PC-9 (cell line): ENCODE data around the gene CD55.

Source experiments
- CTCF ChIP-seq: fragments of 200-600 bp; sonication (generic); conservative IDR thresholded peaks from 2 replicates; pipeline ENCODE4 v1.6.1; 2017; ENCODE audit warnings: mixed run types, antibody characterized with exemption, mild to moderate bottlenecking, moderate library complexity
- EZH2 ChIP-seq: fragments of 200-600 bp; sonication (generic); IDR thresholded peaks from 2 replicates; pipeline ENCODE4 v1.8.0; 2017; ENCODE audit warnings: antibody characterized with exemption, low read depth

DNA sequence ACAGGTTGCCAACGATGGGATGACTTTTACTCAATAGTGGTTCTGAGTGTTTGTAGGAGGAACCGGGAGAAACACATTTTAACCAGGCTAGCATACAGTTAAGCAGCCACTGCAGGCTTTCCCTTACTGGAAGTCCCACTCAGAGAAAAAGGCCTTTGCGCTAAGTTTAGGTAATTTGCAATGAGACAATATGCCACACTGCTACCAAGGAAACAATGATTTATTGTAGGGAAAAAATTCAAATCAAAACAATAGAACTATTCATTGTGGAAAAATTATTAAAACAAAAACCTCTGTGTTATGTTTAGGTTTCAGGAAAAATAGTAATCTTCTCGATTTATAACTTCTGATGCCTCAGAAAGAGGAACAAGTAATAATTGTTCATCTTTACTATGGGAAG, 81.3 kb downstream of the CD55 start:
- TF ChIP-seq CTCF, result no peak
- no peak for TF ChIP-seq EZH2
